Measurements from ENCODE around the gene CCDC85B. TPM values are rescaled to one million over a fixed set of nuclear protein-coding genes. Genes with fewer than 3 reads are reported as not detected.
A peak's percentile ranks its signal among the peaks of the same experiment; 100 is the strongest.

CCDC85B gene
- total and polyA plus RNA-seq, 2 of the 13 experiments (the other 11 are each of a cell fraction or from before 2014, with no cell fraction given), result 8.2 to 19.5 TPM

DNA sequence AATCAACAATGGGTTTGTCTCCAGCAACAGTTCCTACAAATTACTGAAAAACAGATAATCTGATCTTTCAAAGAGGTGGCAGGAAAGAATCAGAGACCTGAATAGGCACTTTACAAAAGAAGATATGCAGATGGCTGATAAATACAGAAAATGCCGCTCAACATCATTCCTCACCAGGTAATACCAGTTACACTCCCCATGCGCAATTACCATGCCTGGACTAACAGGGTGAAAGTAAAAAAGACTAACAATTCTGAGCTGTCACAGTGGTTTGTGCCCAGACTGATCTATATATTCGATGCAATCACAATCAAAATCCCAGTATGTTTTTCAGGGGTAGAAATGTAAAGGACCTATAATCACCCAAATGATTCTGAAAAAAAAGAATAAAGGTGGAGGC lies 46.7 kb upstream of the CCDC85B start:
- ChIA-PET CTCF (ENCODE audit: low intra/inter-chr PET ratio, low total read pairs) (interaction anchor here (0.9 kb wide), 1 partner anchor 25 kb away, joined by 4 read pairs; no protein-coding TSS in a partner anchor), POLR2A (interaction anchor here (0.7 to 1.9 kb wide), 6 partner anchors 15 to 181 kb away, joined by 3 to 4 read pairs (median 4); partner anchors contain the start of genes CCDC85B, MUS81 and RELA)
- in situ Hi-C loops (cut with HindIII; ENCODE audit: extremely low pct_ligation_motif_present, low pct_unique_long_range_greater_than_20kb) (no loop called here), intact Hi-C loops (cut with micrococcal nuclease; ENCODE audit: unreplicated experiment) (no loop called here)
- peak; percentile 29 for ATAC-seq
- Histone ChIP-seq H3K4me3 (replicated peaks in 1 of 3; ENCODE audit: insufficient read depth in 1 of 3, low read depth in 2 of 3, low read length in 3 of 3) (no peak overlapping the region), H3K36me3 (replicated peaks in 1 of 2; ENCODE audit: control insufficient read depth in 1 of 2, insufficient read depth in 2 of 2, low read length in 2 of 2) (no peaks in the 10 kb centered on the region), H3K27ac (ENCODE audit: extremely low read length, insufficient read depth, low read length) (peak overlapping the region; percentile 67), H3K27me3 (ENCODE audit: control insufficient read depth in 1 of 2, insufficient read depth in 2 of 2, low read length in 2 of 2) (no peaks in the 10 kb centered on the region), H2AFZ (ENCODE audit: low read length) (no peak overlapping the region), H3K79me2 (ENCODE audit: insufficient read depth, low read length) (no peaks in the 10 kb centered on the region), H3K4me1 (ENCODE audit: insufficient read depth, low read length) (peaks cover 39% of the 10 kb centered on the region), H3K9me3 (ENCODE audit: low read length) (no peaks in the 10 kb centered on the region), H4K20me1 (ENCODE audit: insufficient read depth, low read length) (no peaks in the 10 kb centered on the region), H3K4me2 (ENCODE audit: low read depth, low read length) (peak overlapping the region; percentile 52), H3K9ac (ENCODE audit: insufficient read depth, low read depth, low read length) (no peak overlapping the region)
- DNase-seq (ENCODE audit: low spot score), result no peak
- FAIRE-seq, result peak; percentile 43
- 23% methylated on average over 3 of the region's 3 CpGs for WGBS (ENCODE audit: low lambda C conversion rate)
- BruUV-seq (replicated peaks), result no TSS peak
- TF ChIP-seq MED8 (CRISPR knock-in tag; IDR thresholded peaks at IDR 0.05; ENCODE audit: insufficient replicate concordance), result no peak
- TF ChIP-seq, protein P1, sequence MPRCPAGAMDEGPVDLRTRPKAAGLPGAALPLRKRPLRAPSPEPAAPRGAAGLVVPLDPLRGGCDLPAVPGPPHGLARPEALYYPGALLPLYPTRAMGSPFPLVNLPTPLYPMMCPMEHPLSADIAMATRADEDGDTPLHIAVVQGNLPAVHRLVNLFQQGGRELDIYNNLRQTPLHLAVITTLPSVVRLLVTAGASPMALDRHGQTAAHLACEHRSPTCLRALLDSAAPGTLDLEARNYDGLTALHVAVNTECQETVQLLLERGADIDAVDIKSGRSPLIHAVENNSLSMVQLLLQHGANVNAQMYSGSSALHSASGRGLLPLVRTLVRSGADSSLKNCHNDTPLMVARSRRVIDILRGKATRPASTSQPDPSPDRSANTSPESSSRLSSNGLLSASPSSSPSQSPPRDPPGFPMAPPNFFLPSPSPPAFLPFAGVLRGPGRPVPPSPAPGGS (CRISPR knock-in tag; IDR thresholded peaks at IDR 0.05), result no peak
- no peak for TF ChIP-seq ZBTB8A (CRISPR knock-in tag; IDR thresholded peaks at IDR 0.05; ENCODE audit: borderline replicate concordance, low read depth)
- TF ChIP-seq, protein P2, sequence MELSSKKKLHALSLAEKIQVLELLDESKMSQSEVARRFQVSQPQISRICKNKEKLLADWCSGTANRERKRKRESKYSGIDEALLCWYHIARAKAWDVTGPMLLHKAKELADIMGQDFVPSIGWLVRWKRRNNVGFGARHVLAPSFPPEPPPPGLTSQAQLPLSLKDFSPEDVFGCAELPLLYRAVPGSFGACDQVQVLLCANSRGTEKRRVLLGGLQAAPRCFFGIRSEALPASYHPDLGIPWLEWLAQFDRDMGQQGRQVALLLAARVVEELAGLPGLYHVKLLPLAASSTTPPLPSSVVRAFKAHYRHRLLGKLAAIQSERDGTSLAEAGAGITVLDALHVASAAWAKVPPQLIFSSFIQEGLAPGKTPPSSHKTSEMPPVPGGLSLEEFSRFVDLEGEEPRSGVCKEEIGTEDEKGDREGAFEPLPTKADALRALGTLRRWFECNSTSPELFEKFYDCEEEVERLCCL (CRISPR knock-in tag; IDR thresholded peaks at IDR 0.05; ENCODE audit: borderline replicate concordance), result no peak
- TF ChIP-seq, protein P3, sequence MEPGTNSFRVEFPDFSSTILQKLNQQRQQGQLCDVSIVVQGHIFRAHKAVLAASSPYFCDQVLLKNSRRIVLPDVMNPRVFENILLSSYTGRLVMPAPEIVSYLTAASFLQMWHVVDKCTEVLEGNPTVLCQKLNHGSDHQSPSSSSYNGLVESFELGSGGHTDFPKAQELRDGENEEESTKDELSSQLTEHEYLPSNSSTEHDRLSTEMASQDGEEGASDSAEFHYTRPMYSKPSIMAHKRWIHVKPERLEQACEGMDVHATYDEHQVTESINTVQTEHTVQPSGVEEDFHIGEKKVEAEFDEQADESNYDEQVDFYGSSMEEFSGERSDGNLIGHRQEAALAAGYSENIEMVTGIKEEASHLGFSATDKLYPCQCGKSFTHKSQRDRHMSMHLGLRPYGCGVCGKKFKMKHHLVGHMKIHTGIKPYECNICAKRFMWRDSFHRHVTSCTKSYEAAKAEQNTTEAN (CRISPR knock-in tag; conservative IDR thresholded peaks at IDR 0.05), result no peak
- TF ChIP-seq KAT2B (IDR thresholded peaks at IDR 0.05; ENCODE audit: borderline replicate concordance, low read depth, low read length), result no peak
- TF ChIP-seq ZNF552 (CRISPR knock-in tag; IDR thresholded peaks at IDR 0.05; ENCODE audit: borderline replicate concordance), result no peak
- TF ChIP-seq, protein P4, sequence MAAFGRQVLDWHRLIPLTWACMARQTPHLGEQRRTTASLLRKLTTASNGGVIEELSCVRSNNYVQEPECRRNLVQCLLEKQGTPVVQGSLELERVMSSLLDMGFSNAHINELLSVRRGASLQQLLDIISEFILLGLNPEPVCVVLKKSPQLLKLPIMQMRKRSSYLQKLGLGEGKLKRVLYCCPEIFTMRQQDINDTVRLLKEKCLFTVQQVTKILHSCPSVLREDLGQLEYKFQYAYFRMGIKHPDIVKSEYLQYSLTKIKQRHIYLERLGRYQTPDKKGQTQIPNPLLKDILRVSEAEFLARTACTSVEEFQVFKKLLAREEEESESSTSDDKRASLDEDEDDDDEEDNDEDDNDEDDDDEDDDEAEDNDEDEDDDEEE (CRISPR knock-in tag; IDR thresholded peaks at IDR 0.05), result no peak
- TF ChIP-seq IKZF4 (CRISPR knock-in tag; IDR thresholded peaks at IDR 0.05; ENCODE audit: borderline replicate concordance, low read depth, not compliant biosample characterization), result no peak
- no peak for TF ChIP-seq ZFP41 (CRISPR knock-in tag; IDR thresholded peaks at IDR 0.05; ENCODE audit: borderline replicate concordance)
- TF ChIP-seq BRCA1 (CRISPR knock-in tag; IDR thresholded peaks at IDR 0.05), result no peak
- no peak for TF ChIP-seq MAFK (conservative IDR thresholded peaks at IDR 0.05 in 1 of 2, IDR thresholded peaks at IDR 0.05 in 1 of 2; ENCODE audit: low read length in 2 of 2)
- no peak for TF ChIP-seq TBL1XR1 (IDR thresholded peaks at IDR 0.05; ENCODE audit: borderline replicate concordance, low read length, partially characterized antibody)
- TF ChIP-seq MYC (CRISPR knock-in tag; IDR thresholded peaks at IDR 0.05; ENCODE audit: borderline replicate concordance), result no peak
- no peak for TF ChIP-seq ZSCAN22 (CRISPR knock-in tag; IDR thresholded peaks at IDR 0.05)
- no peak for TF ChIP-seq ZNF83 (CRISPR knock-in tag; IDR thresholded peaks at IDR 0.05; ENCODE audit: borderline replicate concordance)
- no peak for TF ChIP-seq ZNF550 (CRISPR knock-in tag; IDR thresholded peaks at IDR 0.05; ENCODE audit: borderline replicate concordance)

Measured in HepG2 (cell line).